Esophagus squamous epithelium (tissue), 5 donors: ENCODE measurements around the gene PLA2G10. TPM values are rescaled to one million over a fixed set of nuclear protein-coding genes. Genes with fewer than 3 reads are reported as not detected.
A peak's percentile ranks its signal among the peaks of the same experiment; 100 is the strongest.
"Not testable (repeated sequence)": the region's sequence is repeated elsewhere in the genome, so short reads cannot be mapped to it uniquely, and the experiment has no call there.

Source experiments
- DNase-seq: peaks from one replicate; lab custom pipeline; 2025; lab: John Stamatoyannopoulos, UW
- H3K27ac ChIP-seq, 4 donors: fragments of 200-600 bp; sonication (generic); one replicate each; pipeline ENCODE4 v1.5.1; 2016 to 2019; ENCODE audit warnings: mild to moderate bottlenecking in 1 of 4
- H3K27me3 ChIP-seq, 4 donors: fragments of 200-600 bp; sonication (generic); 1 replicate in 3 of 4; 2 replicates in 1 of 4; pipeline versions ENCODE4 v1.5.1 to v1.6.0; 2017 to 2021; ENCODE audit warnings: antibody characterized with exemption in 1 of 4
- H3K36me3 ChIP-seq, 3 donors: fragments of 200-600 bp; sonication (generic); one replicate each; pipeline ENCODE4 v1.5.1; 2016 to 2019
- H3K4me1 ChIP-seq, 3 donors: fragments of 200-600 bp; sonication (generic); one replicate each; pipeline ENCODE4 v1.5.1; 2017 to 2019
- H3K4me3 ChIP-seq, 4 donors: fragments of 200-600 bp; sonication (generic); 1 replicate in 3 of 4; 2 replicates in 1 of 4; pipeline ENCODE4 v1.5.1; 2016 to 2019; ENCODE audit warnings: mild to moderate bottlenecking in 2 of 4, moderate library complexity in 1 of 4
- H3K9me3 ChIP-seq, 3 donors: fragments of 200-600 bp; sonication (generic); one replicate each; pipeline ENCODE4 v1.5.1; 2016 to 2019
- POLR2A ChIP-seq, 4 donors: fragments of 450-650 bp; IDR thresholded peaks; one replicate each; pipeline ENCODE4 v1.6.1; 2017; ENCODE audit warnings: antibody characterized with exemption in 4 of 4, mild to moderate bottlenecking in 4 of 4, moderate library complexity in 3 of 4
- whole genome bisulfite sequencing, 2 donors: methylation state at CpG; one replicate each; pipeline ENCODE4 v1.1.5; 2018; 5-methylcytosine and 5-hydroxymethylcytosine counted together
- intact Hi-C: fragments of 100-400 bp; cut with DNase I; formaldehyde crosslinking; loops from one replicate; pipeline ENCODE4 v1.15.0; 2022
- total RNA-seq, 4 donors: library from RNA; depleted of rRNA; stranded (reverse); fragments of >200 nt; gene quantifications; one replicate each; pipeline ENCODE4 v1.1.0, GENCODE V29; 2016
- TF ChIP-seq, protein P1 (sequence below), 6 experiments: fragments of 450-650 bp in 4 of 6; fragments of 200-600 bp in 2 of 6; sonication (generic) in 2 of 6; IDR thresholded peaks; one replicate each; pipeline ENCODE4 v1.5.1; 2016 to 2019; ENCODE audit warnings: antibody characterized with exemption in 6 of 6, mild to moderate bottlenecking in 4 of 6, moderate library complexity in 4 of 6
- donor health status: DM: yes; HTN: yes; CAD: no.

PLA2G10 gene
- total RNA-seq, 4 donors from 2014 or later, result 0.66 TPM; not detected in 3

DNA sequence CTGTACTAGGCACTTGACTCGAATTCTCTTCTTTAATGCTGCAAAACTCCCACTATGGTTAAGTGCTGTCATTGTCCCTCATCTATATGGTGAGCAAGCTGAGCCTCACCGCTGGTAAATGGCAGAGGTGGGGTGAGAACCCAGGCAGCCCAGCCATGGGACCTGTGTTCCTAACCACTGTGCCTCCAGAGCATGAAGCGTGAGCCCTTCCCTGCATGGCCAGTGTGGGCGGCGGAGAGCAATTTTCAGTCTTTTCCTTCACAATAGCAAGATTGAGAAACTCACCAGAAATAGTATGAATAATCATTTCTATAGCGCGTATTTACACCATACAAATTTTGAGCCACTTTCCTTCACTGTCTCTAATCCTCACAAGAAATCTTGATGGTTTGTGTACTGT is 52.2 kb downstream of the PLA2G10 start:
- Histone ChIP-seq H3K4me3 (no peak overlapping the region), H3K36me3 (peaks cover 8 to 59% (median 17%) of the 10 kb centered on the region in 3 donors), H3K9me3 (no peaks in the 10 kb centered on the region), H3K4me1 (peaks cover 0 to 31% (median 4%) of the 10 kb centered on the region in 3 donors), H3K27ac (no peak overlapping the region), H3K27me3 (no peaks in the 10 kb centered on the region)
- intact Hi-C loops, result no loop called here
- no peak for DNase-seq
- no peak for TF ChIP-seq POLR2A (IDR thresholded peaks at IDR 0.05)
- TF ChIP-seq, protein P1, sequence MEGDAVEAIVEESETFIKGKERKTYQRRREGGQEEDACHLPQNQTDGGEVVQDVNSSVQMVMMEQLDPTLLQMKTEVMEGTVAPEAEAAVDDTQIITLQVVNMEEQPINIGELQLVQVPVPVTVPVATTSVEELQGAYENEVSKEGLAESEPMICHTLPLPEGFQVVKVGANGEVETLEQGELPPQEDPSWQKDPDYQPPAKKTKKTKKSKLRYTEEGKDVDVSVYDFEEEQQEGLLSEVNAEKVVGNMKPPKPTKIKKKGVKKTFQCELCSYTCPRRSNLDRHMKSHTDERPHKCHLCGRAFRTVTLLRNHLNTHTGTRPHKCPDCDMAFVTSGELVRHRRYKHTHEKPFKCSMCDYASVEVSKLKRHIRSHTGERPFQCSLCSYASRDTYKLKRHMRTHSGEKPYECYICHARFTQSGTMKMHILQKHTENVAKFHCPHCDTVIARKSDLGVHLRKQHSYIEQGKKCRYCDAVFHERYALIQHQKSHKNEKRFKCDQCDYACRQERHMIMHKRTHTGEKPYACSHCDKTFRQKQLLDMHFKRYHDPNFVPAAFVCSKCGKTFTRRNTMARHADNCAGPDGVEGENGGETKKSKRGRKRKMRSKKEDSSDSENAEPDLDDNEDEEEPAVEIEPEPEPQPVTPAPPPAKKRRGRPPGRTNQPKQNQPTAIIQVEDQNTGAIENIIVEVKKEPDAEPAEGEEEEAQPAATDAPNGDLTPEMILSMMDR (IDR thresholded peaks at IDR 0.05), result no peak
- WGBS, 2 donors, result 93 to 94% methylated on average over 5 to 7 of the region's 7 CpGs

DNA sequence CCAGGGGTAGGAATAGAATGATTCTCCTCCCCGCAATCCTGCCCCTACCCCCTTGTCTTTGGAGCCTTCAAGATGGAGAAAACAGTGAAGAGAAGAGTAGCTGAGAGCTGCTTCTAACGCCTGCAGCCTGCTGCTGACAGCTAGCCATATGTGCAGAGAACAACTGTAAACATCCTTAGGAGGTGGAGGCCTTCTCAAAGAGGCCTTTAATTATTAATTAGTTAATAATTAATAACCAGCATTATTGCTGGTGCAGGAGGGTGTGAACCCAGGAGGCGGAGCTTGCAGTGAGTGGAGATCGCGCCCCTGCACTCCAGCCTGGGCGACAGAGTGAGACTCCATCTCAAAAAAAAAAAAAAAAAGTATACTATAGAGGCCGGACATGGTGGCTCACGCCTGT is 52.9 kb downstream of the PLA2G10 start:
- Histone ChIP-seq H3K27me3 (no peaks in the 10 kb centered on the region), H3K4me3 (no peak overlapping the region), H3K9me3 (no peaks in the 10 kb centered on the region), H3K27ac (peak overlapping the region in 2 of 4 donors; percentile 50 to 65), H3K36me3 (peaks cover 8 to 52% (median 15%) of the 10 kb centered on the region in 3 donors), H3K4me1 (peaks cover 0 to 38% (median 4%) of the 10 kb centered on the region in 3 donors)
- no peak for DNase-seq
- intact Hi-C loops, result no loop called here
- WGBS, 2 donors, result 85 to 94% methylated on average over 6 to 7 of the region's 8 CpGs
- TF ChIP-seq, protein P1 (IDR thresholded peaks at IDR 0.05), result no peak
- TF ChIP-seq POLR2A (IDR thresholded peaks at IDR 0.05), result no peak

DNA sequence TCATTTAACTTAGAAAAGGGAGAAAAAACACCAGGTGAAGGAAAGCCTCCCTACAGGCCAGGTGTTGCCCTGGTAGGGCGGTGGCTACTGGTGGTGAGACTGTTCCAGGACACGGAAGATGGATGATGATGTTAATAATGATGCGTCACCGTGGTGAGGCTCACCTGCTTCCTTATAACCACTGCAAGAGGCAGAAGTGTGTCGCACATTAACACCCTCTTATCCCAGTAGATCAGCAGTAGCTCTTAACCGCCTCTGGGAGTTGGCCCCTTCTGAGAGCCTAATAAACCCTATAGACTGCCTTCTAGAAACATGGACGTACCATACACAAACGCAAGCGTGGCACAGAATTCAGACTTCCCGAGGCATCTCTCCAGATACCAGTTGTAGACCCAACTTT is 53.6 kb downstream of the PLA2G10 start:
- H3K27me3 ChIP-seq, result no peaks in the 10 kb centered on the region
- TF ChIP-seq, protein P1 (IDR thresholded peaks at IDR 0.05), result peak in 2 of 6 experiments; percentile 12 to 22
- TF ChIP-seq POLR2A (IDR thresholded peaks at IDR 0.05), result no peak
- peaks cover 4 to 45% (median 6%) of the 10 kb centered on the region in 3 donors for H3K4me1 ChIP-seq
- 72 to 82% methylated on average over 10 of the region's 10 CpGs for WGBS, 2 donors
- no peak for DNase-seq
- intact Hi-C loops, result no loop called here
- H3K9me3 ChIP-seq, result no peaks in the 10 kb centered on the region
- H3K27ac ChIP-seq, result peak overlapping the region in 3 of 4 donors; percentile 50 to 65 (median 64)
- H3K36me3 ChIP-seq, result peaks cover 8 to 45% (median 14%) of the 10 kb centered on the region in 3 donors
- no peak overlapping the region for H3K4me3 ChIP-seq

DNA sequence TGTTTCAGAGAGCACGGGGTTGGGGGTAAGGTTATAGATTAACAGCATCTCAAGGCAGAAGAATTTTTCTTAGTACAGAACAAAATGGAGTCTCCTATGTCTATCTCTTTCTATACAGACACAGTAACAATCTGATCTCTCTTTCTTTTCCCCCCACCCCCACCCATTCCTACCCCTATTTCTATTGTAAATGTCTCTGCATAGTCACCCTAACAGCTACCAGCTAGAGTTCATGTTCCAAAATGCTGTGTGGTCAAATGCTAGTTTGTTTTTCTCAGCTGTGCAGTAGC is 57.2 kb downstream of the PLA2G10 start:
- H3K9me3 ChIP-seq, H3K4me3 ChIP-seq, H3K27me3 ChIP-seq, intact Hi-C loops, DNase-seq: not testable (repeated sequence)
- H3K36me3 ChIP-seq, result peaks cover 0 to 30% (median 0%) of the 10 kb centered on the region in 3 donors
- peak overlapping the region in 2 of 4 donors; percentile 27 to 60 for H3K27ac ChIP-seq
- WGBS, 2 donors, result 21 to 73% methylated on average over 1 of the region's 1 CpG
- H3K4me1 ChIP-seq, result peaks cover 4 to 73% (median 26%) of the 10 kb centered on the region in 3 donors

DNA sequence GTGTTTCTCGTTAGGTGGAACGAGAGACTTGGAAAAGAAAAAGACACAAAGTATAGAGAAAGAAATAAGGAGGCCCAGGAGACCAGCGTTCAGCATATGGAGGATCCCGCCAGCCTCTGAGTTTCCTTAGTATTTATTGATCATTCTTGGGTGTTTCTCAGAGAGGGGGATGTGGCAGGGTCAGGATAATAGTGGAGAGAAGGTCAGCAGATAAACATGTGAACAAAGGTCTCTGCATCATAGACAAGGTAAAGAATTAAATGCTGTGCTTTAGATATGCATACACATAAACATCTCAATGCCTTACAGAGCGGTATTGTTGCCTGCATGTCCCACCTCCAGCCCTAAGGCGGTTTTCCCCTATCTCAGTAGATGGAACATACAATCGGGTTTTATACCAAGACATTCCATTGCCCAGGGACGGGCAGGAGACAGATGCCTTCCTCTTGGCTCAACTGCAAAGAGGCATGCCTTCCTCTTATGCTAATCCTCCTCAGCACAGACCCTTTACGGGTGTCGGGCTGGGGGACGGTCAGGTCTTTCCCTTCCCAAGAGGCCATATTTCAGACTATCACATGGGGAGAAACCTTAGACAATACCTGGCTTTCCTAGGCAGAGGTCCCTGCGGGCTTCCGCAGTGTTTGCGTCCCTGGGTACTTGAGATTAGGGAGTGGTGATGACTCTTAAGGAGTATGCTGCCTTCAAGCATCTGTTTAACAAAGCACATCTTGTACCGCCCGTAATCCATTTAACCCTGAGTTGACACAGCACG is 57.7 kb downstream of the PLA2G10 start:
- H3K36me3 ChIP-seq, result peaks cover 0 to 30% (median 0%) of the 10 kb centered on the region in 3 donors
- H3K4me3 ChIP-seq, intact Hi-C loops, H3K9me3 ChIP-seq, H3K27me3 ChIP-seq, DNase-seq: not testable (repeated sequence)
- 51 to 67% methylated on average over 11 to 13 of the region's 17 CpGs for WGBS, 2 donors
- H3K27ac ChIP-seq, result peak overlapping the region; percentile 1 to 60 (median 34)
- peaks cover 4 to 72% (median 30%) of the 10 kb centered on the region in 3 donors for H3K4me1 ChIP-seq

DNA sequence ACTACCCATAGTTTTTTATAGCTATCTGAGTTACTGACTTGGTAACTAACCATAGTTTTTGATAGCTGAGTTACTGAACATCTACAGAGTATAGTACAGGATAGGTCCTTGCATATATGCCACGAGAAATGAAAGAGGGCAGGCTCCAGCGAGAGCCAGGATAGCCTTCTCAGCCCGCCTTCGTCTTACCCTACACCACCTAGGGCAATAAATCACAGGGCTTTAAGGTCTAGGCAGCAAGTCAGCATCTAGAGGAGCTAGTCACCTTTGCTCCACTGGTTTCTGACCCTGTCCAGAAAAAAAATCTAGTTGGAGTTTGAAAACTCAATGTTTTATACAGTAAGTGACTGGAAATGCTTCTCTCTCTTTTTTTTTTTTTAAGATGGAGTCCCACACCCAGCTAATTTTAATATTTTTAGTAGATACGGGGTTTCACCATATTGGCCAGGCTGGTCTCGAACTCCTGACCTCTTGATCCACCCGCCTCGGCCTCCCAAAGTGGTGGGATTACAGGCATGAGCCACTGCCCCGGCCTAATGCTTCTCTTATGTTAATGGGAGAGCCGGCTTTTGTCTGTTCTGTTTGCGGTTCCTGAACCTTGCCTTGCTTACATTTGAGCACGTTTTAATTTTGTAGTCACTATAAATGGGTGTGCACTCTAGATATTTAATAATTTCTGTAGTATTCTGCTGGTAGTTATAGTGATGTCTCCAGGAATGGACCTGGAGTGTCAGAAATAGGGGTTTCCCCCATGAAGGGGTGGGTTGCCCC is 58.5 kb downstream of the PLA2G10 start:
- no peak overlapping the region for H3K4me3 ChIP-seq
- peak overlapping the region in 3 of 4 donors; percentile 10 to 60 (median 59) for H3K27ac ChIP-seq
- intact Hi-C loops, result no loop called here
- peaks cover 0 to 30% (median 0%) of the 10 kb centered on the region in 3 donors for H3K36me3 ChIP-seq
- no peak for DNase-seq
- TF ChIP-seq, protein P1 (IDR thresholded peaks at IDR 0.05), result no peak
- TF ChIP-seq POLR2A (IDR thresholded peaks at IDR 0.05), result no peak
- H3K4me1 ChIP-seq, result peaks cover under 1 to 72% (median 34%) of the 10 kb centered on the region in 3 donors
- H3K27me3 ChIP-seq, result no peaks in the 10 kb centered on the region
- 67 to 68% methylated on average over 11 to 12 of the region's 12 CpGs for WGBS, 2 donors
- no peaks in the 10 kb centered on the region for H3K9me3 ChIP-seq
